CD4-positive, alpha-beta T cell treated with Interleukin-12 subunit alpha and Interleukin-12 subunit beta, for 1 hour (primary cell): ENCODE measurements around the gene AEBP1.

ENCODE experiments used
- DNase-seq: peaks from one replicate; pipeline ENCODE4 v3.0.0-alpha.2; 2020

The AEBP1 gene

DNA sequence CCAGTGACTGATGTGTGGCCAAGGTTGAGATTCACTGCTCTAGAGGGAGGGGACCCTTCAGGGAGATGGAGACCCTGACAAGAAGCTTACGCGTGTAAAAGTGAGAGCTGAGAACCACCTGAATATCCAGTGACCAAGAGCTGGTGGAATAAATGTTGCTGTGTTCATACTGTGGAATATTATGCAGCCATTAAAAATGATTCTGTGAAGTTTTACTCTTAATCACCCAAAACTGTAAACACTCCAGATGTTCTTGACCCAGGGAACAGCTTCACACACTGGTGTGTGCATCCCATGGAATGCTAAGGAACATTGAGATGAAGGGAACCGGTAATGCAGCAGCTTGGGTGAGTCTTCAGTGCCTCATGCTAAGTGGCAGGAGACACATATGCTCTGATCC is 17.5 kb upstream of the AEBP1 start:
- no peak for DNase-seq

DNA sequence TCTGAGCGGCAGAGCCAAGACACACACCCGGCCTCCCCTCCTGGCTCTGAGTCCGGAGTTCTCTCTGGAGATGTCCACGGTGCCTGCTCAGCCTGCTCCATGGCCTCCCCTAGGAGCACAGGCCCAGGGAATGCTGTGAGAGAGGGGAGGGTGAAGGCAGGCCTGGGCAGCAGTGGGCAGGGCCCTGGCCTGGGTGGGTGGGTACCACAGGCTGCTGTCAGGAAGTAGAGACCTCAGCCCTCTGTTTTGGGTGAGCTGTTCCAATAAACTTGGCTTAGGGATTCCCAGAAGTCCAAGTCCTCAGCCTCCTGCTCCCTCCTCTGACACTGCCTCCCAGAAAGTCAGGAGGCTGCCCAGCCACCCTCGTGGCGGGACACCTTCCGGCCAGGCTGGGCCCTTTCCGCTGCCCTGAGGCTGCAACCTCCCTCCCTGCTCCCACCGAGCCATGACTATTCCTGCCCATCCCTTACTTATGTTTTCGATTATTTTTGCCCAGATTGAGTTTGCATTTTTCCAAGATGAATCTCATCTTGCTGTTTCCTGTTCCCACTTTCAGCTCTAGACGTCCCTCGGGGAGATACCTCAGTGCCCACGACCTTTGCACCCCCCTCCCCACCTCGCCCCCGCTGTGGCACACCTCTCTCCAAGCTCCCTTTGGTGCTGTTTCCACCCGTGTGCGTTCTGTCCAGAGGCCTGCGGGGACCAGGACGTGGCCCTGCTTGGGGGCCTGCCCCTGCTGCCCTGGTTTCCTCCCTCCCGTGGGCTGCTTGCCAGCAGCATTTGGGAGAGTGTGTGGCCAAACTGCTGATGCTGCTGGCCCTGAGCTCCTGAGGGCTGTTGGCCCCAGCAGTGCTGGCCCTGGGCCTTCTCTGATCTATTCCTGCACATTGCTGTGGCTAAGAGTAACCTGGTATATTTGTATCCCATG is 16.0 kb upstream of the AEBP1 start:
- no peak for DNase-seq

DNA sequence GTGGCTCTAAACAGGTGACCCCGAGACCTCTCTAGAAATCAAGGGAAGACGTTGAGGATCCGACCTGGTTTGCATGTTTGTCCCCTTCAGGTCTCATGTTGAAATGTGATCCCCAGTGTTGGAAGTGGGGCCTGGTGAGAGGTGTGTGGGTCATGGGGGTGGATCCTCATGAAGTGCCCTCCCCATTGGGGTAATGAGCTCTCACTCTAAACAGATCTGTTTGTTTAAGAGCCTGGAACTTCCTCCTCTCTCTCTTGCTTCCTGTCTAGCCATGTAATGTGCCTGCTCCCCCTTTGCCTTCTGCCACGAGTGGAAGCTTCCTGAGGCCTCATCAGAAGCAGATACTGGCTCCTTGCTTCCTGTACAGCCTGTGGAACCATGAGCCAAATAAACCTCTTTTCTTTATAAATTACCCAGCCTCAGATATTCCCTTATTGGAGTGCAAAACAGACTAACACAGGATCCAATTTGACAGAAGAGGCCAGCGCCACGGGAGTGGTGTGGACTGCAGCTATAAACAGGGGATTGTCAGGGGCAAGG is 11.0 kb upstream of the AEBP1 start:
- no peak for DNase-seq

DNA sequence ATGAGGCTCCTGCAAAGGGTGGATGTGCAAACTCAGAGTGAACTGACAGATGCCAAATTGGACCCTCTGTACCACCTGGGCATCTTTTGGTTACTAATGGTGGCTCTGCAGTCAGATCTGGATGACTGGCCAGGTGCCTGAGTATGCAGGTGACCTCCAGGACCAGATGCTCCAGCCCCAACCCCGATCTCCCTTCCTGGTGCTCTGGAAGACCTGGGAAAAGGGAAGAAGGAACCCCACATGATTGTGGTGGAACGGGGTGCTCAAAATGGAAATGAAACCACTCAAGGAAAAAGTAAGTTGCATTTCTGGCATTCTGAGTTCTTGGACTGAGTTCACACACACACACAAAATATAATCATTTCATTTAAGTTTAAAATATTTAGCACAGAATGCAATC is 9.8 kb upstream of the AEBP1 start:
- no peak for DNase-seq

DNA sequence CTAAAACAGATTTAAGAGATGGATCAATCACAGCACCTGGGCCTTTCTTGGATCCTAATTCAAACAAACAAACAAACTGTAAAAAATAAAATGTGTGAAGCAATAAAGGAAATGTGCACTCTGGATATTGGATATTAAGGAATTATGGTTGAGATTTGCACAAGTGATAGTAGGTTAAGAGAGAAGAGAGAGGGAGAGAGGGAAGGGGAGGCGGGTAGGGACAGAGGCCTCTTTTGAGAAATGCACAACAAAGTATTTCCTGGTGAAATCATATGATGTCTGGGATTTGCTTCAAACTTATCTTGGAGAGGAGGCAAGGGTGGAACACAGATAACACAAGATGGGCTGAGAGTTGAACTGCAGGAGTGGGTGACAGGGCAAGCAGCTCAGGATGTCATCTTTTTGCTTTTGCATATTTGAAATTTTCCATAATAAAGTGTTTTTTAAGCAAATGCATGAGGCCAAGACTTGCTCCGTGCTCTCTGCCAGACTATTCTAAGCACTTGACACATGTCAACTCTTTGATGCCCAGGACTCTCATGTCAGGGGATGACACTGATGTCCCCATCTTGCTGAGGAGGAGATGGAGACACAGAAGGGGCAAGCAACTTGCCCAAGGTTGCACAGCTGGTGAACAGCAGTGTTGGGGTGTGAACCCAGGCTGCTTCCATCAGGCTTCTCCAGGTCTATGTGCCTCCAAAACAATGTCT is 9.1 kb upstream of the AEBP1 start:
- no peak for DNase-seq

DNA sequence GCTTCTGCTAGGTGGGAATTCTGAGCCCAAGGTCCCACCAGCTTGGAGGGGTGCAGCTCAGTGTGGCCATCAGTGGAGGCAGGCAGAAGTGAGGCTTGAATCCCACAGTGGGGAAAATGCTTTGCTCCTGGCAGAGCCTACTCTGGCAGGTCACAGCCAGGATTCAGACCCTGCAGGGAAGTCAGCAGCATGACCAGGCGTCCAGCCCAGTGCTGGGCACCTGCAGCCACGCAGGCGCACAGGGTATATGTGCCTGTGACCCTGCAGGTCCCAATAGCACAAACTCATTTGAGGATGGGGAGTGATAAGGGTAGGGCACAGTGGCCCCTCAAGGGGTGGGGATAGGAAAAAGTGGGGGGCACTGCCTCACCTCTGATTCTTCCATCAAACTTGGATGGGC is 8.4 kb upstream of the AEBP1 start:
- DNase-seq, result no peak

DNA sequence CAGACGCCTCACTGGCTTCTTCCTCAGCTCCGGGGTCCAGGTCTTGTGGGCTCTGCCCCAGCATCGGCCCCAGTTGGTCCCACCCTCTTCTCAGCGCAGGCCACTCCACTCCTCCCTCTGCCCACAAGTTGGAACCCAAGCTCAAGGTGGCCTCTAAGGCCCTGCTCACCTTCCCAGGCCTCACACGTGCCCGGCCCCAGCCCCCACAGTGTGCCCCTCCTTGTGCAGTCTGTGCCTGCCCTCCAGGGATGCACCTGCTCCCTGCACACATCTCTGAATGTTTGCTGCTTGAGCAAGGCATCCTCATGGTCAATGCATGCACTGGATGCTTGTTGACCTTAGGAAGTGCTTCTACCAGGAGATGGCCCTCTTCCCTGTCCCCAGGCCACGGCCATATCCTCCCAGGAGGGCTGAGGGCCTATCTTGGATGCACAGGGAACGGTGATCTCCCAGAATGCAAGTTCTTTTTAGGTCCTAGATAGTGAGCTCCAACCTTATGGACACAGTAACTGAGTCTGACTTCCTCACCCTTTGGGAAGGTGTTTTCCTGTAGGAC is 7.7 kb upstream of the AEBP1 start:
- DNase-seq, result no peak

DNA sequence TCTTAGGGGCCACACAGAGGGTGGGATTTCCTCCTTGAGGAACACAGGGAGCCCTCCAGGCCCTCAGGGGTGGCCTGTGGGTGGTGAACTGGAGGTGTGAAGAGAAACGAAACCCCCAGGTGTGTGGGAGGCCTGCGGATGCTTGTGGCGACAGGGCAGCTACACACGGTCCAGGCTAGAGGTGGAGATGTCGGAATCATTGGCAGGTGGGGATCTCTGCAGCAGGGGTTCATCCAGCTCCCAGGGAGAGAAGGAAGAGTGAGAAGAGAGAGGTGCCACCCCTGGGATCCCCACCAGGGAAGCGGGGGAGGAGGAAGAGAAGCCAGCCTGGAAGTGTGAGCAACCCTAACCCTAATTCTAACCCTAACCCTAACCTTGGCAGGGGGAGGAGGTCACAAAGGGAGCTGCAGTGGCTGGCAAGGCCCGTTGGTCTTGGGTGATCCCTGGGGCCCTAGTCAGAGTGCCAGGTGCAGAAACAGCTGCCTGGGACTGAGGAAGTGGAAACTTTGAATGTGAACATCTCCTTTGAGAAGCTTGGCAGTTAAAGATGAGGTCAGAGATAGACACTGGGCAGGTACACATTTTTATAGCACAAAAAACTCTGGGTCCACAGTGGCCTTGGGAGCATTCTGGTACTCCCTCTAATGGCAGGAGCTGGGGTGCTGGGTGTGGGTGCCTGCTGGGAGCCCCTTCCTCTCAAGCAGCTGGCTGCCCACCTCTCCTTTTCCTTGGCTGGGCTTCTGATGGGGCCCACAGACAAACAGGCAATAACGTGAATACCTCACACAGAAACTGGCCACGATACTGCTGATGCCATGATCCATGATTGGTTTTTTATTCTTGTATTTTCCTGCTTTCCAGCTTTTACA is 6.8 kb upstream of the AEBP1 start:
- DNase-seq, result no peak

DNA sequence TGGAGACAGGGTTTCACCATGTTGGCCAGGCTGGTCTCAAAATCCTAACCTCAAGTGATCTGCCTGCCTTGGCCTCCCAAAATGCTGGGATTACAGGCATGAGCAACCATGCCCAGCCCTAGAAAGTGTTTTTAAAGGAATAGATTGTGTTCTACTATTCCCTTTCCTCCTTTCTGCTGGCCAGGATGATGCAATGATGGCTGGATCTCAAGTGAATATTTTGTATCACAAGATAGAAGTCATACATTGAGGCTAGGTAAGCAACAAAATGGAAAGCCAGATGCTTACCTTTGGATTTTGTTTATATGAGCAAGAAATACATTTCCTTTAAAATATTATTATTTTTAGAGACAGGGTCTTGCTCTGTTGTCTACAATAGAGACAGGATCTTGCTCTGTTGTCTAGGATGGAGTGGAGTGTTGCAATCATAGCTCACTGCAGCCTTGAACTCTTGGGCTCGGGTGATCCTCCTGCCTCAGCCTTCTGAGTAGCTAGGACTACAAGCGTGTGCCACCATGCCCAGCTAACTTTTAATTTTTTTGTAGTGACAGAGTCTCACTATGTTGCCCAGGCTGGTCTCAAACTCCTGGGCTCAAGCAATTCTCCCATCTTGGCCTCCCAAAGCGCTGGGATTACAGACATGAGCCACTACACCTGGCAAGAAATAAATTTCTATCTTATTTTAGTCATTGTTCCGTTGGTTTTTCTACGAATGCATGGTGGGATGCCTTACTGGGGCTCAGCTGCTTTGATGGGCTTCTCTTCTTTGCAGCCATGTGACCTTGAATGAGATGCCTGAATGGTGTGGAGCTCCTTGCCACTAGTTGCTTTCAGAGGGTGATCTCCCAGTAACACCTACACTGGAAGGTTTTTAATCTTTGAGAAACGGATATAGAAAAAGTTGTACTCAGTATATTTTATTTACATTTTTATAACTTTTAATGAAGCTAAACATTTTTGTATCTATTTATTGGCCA is 5.8 kb upstream of the AEBP1 start:
- no peak for DNase-seq

DNA sequence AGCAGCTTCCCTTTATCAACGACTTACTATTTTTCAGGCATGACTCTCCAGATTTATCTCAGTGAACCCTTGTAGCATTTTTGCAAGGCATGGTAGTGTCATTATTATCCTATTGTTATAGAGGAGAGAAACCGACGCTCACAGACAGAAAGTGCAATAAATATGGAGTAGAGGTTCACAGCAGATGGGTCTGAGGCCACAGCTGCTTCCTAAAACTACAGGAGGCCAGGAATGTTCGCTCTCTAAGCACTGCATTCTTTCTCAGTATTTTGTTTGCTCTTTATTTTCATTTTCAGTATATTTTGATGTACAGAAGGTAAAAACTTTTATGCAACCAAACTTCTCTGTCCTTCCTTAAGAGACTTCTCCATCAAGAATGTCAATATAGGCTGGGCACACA is 4.5 kb upstream of the AEBP1 start:
- no peak for DNase-seq

DNA sequence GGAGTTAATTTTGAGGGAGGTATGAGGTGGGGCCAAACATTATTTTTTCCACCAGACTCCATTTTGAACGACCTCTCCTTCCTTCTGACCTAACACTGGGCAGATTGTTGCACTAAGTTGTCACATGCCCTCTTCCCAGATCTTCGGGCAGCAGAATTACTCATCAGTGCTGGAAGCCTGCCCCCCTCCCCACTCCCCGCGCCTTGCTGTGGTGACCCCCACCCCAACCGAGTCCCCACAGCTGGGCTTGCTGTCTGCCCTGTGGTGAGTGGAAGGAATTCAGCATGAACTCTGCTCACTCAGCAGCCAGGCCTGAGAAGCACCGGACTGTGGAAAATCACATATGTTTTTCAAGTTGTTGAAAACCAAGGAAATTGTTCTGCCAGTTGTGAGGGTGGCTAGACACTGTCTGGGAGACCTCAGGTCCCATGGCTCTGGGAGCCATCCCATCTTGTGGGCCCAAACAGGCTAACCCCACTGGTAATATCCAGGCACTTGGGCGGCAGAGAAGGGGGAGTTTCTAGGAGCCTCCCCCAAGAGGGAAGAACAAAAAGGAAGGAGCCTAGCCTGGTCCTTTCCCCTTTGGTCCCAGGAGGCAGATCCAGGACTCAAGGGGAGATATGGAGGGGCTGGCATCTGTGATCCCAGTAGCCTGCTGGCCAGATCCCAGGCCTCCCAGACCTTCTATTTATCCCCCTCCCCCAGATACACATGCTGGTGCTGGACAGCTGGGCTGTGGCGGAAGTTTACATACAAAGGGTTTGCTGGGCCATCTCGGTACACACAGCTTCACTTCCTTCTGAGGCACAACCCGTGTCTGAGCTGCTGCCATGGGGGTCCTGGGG is 3.5 kb upstream of the AEBP1 start:
- no peak for DNase-seq

DNA sequence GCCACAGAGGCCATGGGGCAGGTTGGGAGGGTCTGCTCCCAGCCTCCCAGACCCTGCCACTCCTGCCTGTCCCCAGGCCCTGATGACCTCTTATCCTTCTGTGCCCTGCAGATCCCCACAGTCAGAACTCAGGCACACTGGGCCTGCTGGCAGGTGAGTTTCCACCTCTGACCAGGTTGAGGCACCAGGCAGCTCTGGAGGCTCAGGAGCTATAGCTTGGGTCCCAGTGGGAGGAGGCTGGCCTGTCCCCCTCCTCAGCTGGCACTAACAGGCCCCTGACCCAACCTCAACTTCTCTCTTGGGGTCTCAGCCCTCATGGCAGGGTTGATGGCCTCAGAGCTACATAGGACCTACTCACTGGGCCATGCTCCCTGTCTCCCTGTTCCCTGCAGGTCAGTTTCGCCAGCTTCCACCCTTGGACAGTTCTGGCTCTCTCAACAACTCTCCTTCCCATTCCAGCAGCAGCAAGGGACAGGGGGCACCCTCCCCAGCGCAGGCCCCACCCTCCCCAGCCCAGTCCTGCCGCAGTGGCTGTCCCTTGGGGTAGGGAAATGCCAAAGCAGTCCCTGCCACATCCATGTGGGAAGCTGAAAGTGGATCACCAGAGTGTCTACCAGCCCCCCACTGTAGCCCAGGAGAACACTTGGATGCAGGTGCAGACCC is 2.7 kb upstream of the AEBP1 start:
- DNase-seq, result no peak

DNA sequence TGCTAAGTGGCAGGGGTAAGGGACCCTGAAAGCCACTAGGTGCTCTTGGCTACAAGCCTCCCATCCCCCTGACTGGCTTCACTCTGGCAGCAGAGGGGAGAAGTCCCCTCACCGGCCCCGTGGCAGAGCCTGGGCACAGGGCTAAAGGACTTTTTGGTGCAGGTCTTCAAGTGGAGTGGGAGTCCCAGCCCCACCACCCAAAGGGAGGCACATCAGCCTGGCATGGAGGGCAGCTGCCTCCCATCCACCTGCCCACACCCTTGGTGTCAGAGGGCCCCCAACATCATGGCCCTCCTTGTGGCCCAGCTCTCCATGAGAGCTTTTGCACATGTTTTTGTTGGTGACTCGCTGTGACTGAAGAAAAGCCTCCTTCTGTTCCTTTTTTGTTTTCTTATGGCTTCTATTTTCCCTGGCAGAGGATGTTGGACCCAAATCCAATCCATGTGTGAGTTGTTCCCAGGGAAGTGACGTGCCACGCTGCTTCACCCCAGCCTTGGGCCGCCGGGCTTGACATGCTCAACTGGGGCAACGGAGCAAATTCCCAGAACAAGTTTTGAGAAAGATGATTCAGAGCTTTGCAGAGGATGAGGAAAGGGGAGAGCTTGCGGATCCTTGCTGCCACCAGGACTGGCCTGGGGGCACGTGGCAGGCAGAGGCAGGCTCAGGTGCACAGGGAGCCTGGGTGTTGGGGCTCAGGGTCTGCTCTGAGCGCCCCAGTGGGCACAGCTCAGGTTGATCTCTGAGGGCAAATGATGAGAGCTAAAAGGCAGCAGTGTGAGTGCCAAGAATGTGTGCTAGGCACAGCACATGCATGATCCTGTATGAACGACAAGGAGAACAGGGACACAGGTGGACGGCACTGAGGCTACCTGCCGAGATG is 1.9 kb upstream of the AEBP1 start:
- DNase-seq, result no peak

DNA sequence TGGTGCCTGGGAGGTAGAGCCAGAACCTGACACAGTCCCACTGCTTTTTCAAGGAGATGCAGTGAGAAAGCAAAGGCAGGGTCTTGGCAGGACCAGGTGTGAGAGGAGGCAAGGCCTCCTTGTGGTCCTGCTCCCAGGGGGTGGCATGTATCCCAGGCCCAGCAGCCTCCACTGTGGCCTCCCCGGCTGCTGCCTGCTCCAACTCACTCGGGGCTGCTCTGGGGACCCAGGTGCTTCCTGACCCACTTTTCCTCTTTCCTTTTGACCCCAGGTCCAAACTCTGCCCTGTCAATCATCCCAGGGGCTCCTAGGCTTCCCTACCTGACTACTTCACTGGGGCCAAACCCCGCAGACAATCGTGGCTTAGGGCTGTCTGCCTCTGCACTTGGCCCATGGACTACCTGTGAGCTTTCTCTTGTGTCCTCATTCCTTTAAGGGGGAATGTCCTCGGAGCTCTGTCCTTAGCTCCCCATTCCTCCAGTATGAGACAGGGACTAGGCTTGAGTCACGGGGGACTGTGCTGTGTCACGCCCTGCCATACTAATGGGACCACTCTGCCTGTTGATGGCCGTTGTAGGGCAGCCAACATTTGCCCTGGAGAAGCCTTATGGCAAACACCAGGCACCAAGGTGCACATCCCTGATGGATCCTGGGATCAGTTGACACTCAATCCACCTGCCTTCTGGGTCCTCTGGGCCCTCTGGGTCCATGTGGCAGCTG is 1.1 kb upstream of the AEBP1 start:
- DNase-seq, result no peak

DNA sequence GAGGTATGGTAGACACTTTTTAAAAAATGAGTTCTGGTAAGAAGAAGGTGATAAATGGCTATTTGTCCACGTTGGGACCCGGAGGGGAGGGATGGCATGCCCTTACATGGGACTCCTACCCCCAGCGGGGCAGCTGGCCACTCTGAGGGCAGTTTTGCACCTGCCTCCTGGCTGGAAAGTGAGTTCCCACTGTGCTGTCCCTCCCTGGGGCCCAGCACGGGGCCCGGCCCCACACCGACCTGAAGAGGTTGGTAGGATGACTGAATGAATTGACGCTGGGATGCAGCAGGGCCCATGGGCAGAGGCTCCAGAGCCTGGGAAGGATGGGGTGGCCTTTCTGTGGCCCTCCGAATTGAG is 601 bp upstream of the AEBP1 start:
- DNase-seq, result no peak

DNA sequence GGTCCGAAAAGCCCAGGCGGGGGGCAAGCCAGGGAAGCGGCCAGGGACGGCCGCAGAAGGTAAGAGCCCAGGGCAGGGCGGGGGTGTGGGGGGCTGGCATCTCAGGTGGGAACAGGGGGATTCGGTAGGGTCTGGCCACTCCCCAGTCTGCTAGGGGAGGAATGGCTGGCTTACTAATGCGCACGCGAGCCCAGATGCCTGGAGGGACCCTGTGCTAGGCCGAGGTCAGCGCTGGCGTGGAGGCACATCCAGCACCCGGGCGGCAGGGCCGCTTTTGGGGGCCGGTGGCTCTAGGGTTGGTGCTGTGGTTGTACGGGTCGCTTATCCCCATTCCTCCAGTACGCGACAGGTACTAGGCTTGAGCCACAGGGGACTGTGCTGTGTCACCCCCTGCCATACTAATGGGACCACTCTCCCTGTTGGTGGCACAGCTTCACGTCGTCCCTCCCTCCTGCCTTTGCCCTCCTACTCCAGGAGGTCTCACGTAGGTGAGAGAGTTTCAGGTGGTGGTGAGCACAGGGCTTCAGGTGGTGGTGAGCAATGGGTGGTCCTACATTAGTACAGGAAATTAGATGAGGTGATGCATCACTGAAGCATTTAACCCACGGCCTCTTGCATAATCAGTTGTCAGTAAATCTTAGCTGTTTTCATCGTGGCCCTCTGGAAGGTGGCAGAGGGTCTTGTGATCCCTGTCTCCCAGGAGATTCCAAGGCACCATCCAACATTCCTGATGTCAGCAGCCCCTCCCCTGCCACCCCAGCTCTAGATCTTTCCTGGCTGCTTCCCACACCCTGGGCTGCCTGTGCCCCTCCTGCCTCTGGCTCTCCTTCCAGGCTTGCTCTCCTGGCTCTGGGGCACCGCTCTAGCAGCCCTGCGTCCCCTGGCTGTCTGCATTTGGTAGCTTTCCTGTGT is 971 bp downstream of the AEBP1 start:
- no peak for DNase-seq

DNA sequence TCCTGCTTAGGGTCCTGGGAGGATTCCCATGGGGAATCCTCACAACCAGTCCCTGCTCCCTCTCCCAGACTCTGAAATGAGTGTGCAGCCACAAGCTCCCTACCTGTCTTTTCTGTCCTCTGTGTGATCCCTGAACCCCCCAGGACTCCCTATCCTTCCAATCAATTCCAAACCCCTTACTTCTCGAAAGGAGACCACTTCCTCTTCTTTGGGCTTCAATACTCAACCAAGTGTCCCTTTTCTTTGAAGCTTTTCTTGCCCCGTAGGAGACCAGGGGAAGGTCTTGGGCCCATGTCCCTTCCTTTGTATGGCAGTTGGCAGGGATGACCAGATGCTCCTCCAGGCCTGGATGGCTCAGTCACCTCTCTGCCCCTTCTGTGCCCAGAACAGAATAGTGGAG is 1.7 kb downstream of the AEBP1 start:
- no peak for DNase-seq
